ENCODE measurements around the gene HEPN1.

HEPN1 gene

GRCh38 chr11:124886476-124886875, 32.6 kb upstream of the HEPN1 start:
- no peak for DNase-seq

GRCh38 chr11:124886978-124887666, 31.9 kb upstream of the HEPN1 start:
- DNase-seq: no peak

GRCh38 chr11:124887667-124888013, 31.4 kb upstream of the HEPN1 start:
- no peak for DNase-seq

- DNase-seq: no peak
Measured at GRCh38 chr11:124889191-124890091, 29.6 kb upstream of the HEPN1 start.

- no peak for DNase-seq
Measured at GRCh38 chr11:124890151-124890550, 28.9 kb upstream of the HEPN1 start.

GRCh38 chr11:124890683-124891372, 28.2 kb upstream of the HEPN1 start:
- DNase-seq: no peak

GRCh38 chr11:124891373-124891861, 27.6 kb upstream of the HEPN1 start:
- DNase-seq: no peak

- no peak for DNase-seq
Measured at GRCh38 chr11:124892146-124892545, 26.9 kb upstream of the HEPN1 start.

- DNase-seq: no peak
Measured at GRCh38 chr11:124892750-124893454, 26.1 kb upstream of the HEPN1 start.

GRCh38 chr11:124893781-124894401, 25.2 kb upstream of the HEPN1 start:
- DNase-seq: no peak

- no peak for DNase-seq
Measured at GRCh38 chr11:124894606-124895430, 24.2 kb upstream of the HEPN1 start.

GRCh38 chr11:124895471-124895971, 23.5 kb upstream of the HEPN1 start:
- no peak for DNase-seq

GRCh38 chr11:124896071-124896750, 22.8 kb upstream of the HEPN1 start:
- DNase-seq: no peak

GRCh38 chr11:124896821-124897391, 22.1 kb upstream of the HEPN1 start:
- no peak for DNase-seq

- no peak for DNase-seq
Measured at GRCh38 chr11:124897674-124898262, 21.3 kb upstream of the HEPN1 start, which contains the start of gene ROBO4. ROBO4 (minus strand) TSS chr11:124897865; CDS start chr11:124897795, 70 bp downstream.

GRCh38 chr11:124898263-124898680, 20.8 kb upstream of the HEPN1 start:
- no peak for DNase-seq

- no peak for DNase-seq
Measured at GRCh38 chr11:124898711-124899110, 20.3 kb upstream of the HEPN1 start.

- no peak for DNase-seq
Measured at GRCh38 chr11:124899383-124900145, 19.5 kb upstream of the HEPN1 start.

- no peak for DNase-seq
Measured at GRCh38 chr11:124900464-124900863, 18.6 kb upstream of the HEPN1 start.

Measured in CD4-positive, alpha-beta T cell treated with Interleukin-6 for 4 hours (primary cell).